HepG2 (cell line): ENCODE measurements around the gene CPLANE2. TPM values are rescaled to one million over a fixed set of nuclear protein-coding genes. Genes with fewer than 3 reads are reported as not detected.

ENCODE experiments used
- ATAC-seq: fragments of 200-7000 bp; cut with Tn5 transposase; 3 replicates; pipeline ENCODE4 v1.9.1; 2020; ENCODE audit warnings: mild to moderate bottlenecking, moderate library complexity
- BruUV-seq: library from RNA; stranded (reverse); fragments of 400-500 nt; replicated peaks from 2 replicates; lab custom pipeline; 2021; lab: Mats Ljungman, UMichigan
- CTCF ChIA-PET: fragments of 300-600 bp; formaldehyde crosslinking; extraction: SDS; loops from one replicate; lab custom pipeline; 2021; ENCODE audit warnings: low total read pairs, inconsistent platforms, low intra/inter-chr PET ratio; lab: Yijun Ruan, JAX
- POLR2A ChIA-PET: fragments of 350-600 bp; sonication (Branson Sonifier 250); formaldehyde crosslinking; loops from one replicate; lab custom pipeline; 2020; ENCODE audit warnings: antibody characterized with exemption, inconsistent platforms; lab: Yijun Ruan, JAX
- DNase-seq: peaks from one replicate; pipeline ENCODE4 v3.0.0-alpha.2; 2015; ENCODE audit warnings: low spot score
- FAIRE-seq: peaks from 3 replicates; lab custom pipeline; 2011; peaks lifted over from hg19 to GRCh38; lab: Jason Lieb, UNC
- H2AFZ ChIP-seq: one replicate; pipeline ENCODE4 v1.6.1; 2011; ENCODE audit warnings: low read length, inconsistent platforms
- H3K27ac ChIP-seq: fragments of 300-600 bp; 3 replicates; pipeline ENCODE4 v1.8.0; 2011; ENCODE audit warnings: mixed run types, mild to moderate bottlenecking, mixed read lengths, low read length, inconsistent platforms; ENCODE audit not compliant: insufficient read depth; ENCODE audit errors: extremely low read length
- H3K27me3 ChIP-seq, 2 experiments: fragments of 200-600 bp in 1 of 2; 2 replicates in 1 of 2; 3 replicates in 1 of 2; pipeline versions ENCODE4 v1.6.0 to v1.8.0; 2011; ENCODE audit warnings: low read length in 2 of 2, mild to moderate bottlenecking in 2 of 2, moderate library complexity in 2 of 2, inconsistent platforms in 1 of 2; ENCODE audit not compliant: insufficient read depth in 2 of 2, control insufficient read depth in 1 of 2
- H3K36me3 ChIP-seq, 2 experiments: fragments of 200-600 bp in 1 of 2; replicated peaks in 1 of 2; 2 replicates in 1 of 2; 3 replicates in 1 of 2; pipeline versions ENCODE4 v1.5.1 to v1.8.0; 2011; ENCODE audit warnings: low read length in 2 of 2, inconsistent platforms in 1 of 2; ENCODE audit not compliant: insufficient read depth in 2 of 2, control insufficient read depth in 1 of 2
- H3K4me1 ChIP-seq: 2 replicates; pipeline ENCODE4 v1.5.1; 2012; ENCODE audit warnings: low read length, inconsistent platforms; ENCODE audit not compliant: insufficient read depth
- H3K4me2 ChIP-seq: 2 replicates; pipeline ENCODE4 v1.6.0; 2011; ENCODE audit warnings: low read depth, low read length, inconsistent platforms
- H3K4me3 ChIP-seq, 3 experiments: fragments of 200-600 bp in 1 of 3; sonication (generic), shearing (Covaris generic) in 1 of 3; replicated peaks in 1 of 3; 2 replicates each; pipeline ENCODE4 v1.5.1; 2011 to 2016; ENCODE audit warnings: low read length in 3 of 3, inconsistent platforms in 2 of 3, low read depth in 2 of 3, mild to moderate bottlenecking in 2 of 3, control low read depth in 1 of 3, mixed read lengths in 1 of 3; ENCODE audit not compliant: insufficient read depth in 1 of 3
- H3K79me2 ChIP-seq: one replicate; pipeline ENCODE4 v1.6.1; 2011; ENCODE audit warnings: low read length, inconsistent platforms; ENCODE audit not compliant: insufficient read depth
- H3K9ac ChIP-seq: 2 replicates; pipeline ENCODE4 v1.6.0; 2011; ENCODE audit warnings: mild to moderate bottlenecking, low read depth, low read length, inconsistent platforms; ENCODE audit not compliant: insufficient read depth
- H3K9me3 ChIP-seq: 2 replicates; pipeline ENCODE4 v1.5.1; 2012; ENCODE audit warnings: mild to moderate bottlenecking, low read length
- H4K20me1 ChIP-seq: 2 replicates; pipeline ENCODE4 v1.6.0; 2011; ENCODE audit warnings: inconsistent platforms, mild to moderate bottlenecking, low read length, moderate library complexity; ENCODE audit not compliant: insufficient read depth
- HDAC2 ChIP-seq: sonication (generic); formaldehyde crosslinking; IDR thresholded peaks from 2 replicates; pipeline ENCODE4 v1.4.0; 2020; ENCODE audit warnings: missing genetic modification reagents
- HMGXB4 ChIP-seq, 2 experiments: sonication (generic) in 1 of 2; formaldehyde crosslinking in 1 of 2; IDR thresholded peaks; 2 replicates each; pipeline versions ENCODE4 v1.4.0 to v1.6.1; 2018 to 2020; ENCODE audit warnings: missing genetic modification reagents in 2 of 2, borderline replicate concordance in 1 of 2, low read depth in 1 of 2, mild to moderate bottlenecking in 1 of 2, missing biosample characterization in 1 of 2
- KLF16 ChIP-seq, 2 experiments: sonication (generic) in 1 of 2; formaldehyde crosslinking in 1 of 2; IDR thresholded peaks; 2 replicates each; pipeline versions ENCODE4 v1.6.1 to v1.8.0; 2016 to 2023; ENCODE audit warnings: missing genetic modification reagents in 2 of 2, missing compliant biosample characterization in 1 of 2
- KMT2A ChIP-seq: sonication (generic); formaldehyde crosslinking; IDR thresholded peaks from 2 replicates; pipeline ENCODE4 v1.4.0; 2020; ENCODE audit warnings: missing genetic modification reagents
- NR2F6 ChIP-seq, 2 experiments: IDR thresholded peaks; 2 replicates each; pipeline ENCODE4 v1.6.1; 2016; ENCODE audit warnings: antibody characterized with exemption in 1 of 2, mild to moderate bottlenecking in 1 of 2
- POLR2A ChIP-seq, 2 experiments: IDR thresholded peaks; 2 replicates each; pipeline ENCODE4 v1.6.1; 2011; ENCODE audit warnings: low read depth in 2 of 2, low read length in 2 of 2, mild to moderate bottlenecking in 1 of 2, moderate library complexity in 1 of 2; ENCODE audit not compliant: insufficient read depth in 1 of 2
- RARG ChIP-seq: sonication (generic); formaldehyde crosslinking; IDR thresholded peaks from 2 replicates; pipeline ENCODE4 v1.4.0; 2020; ENCODE audit warnings: low read depth, mild to moderate bottlenecking, missing genetic modification reagents
- SMC3 ChIP-seq: IDR thresholded peaks from 2 replicates; pipeline ENCODE4 v1.6.1; 2011; ENCODE audit warnings: low read length, improper control_type of control experiment
- ZNF234 ChIP-seq: sonication (generic); formaldehyde crosslinking; conservative IDR thresholded peaks from 2 replicates; pipeline ENCODE4 v1.5.1; 2020; ENCODE audit warnings: mild to moderate bottlenecking, missing genetic modification reagents
- ZNF564 ChIP-seq: sonication (generic); formaldehyde crosslinking; IDR thresholded peaks from 2 replicates; pipeline ENCODE4 v1.8.1; 2023; ENCODE audit warnings: mild to moderate bottlenecking, missing genetic modification reagents
- ZNF687 ChIP-seq: sonication (generic); formaldehyde crosslinking; IDR thresholded peaks from 2 replicates; pipeline ENCODE4 v1.5.1; 2020; ENCODE audit warnings: mild to moderate bottlenecking, missing genetic modification reagents, moderate library complexity
- ZNF83 ChIP-seq: sonication (generic); formaldehyde crosslinking; IDR thresholded peaks from 2 replicates; pipeline ENCODE4 v1.4.0; 2020; ENCODE audit warnings: missing genetic modification reagents, mild to moderate bottlenecking, borderline replicate concordance
- WGBS: methylation state at CpG from one replicate; pipeline ENCODE4 v1.1.6; 2017; ENCODE audit warnings: low lambda C conversion rate; 5-methylcytosine and 5-hydroxymethylcytosine counted together
- in situ Hi-C: cut with HindIII; loops from 2 replicates; pipeline ENCODE4 v1.10.0; 2017; ENCODE audit warnings: low pct_unique_long_range_greater_than_20kb; ENCODE audit not compliant: extremely low pct_ligation_motif_present
- intact Hi-C: fragments of 100-400 bp; cut with micrococcal nuclease; formaldehyde crosslinking; loops from one replicate; pipeline ENCODE4 v1.10.0; 2022; ENCODE audit not compliant: unreplicated experiment
- polyA plus RNA-seq, 8 experiments: library from polyadenylated mRNA; depleted of rRNA in 3 of 8; stranded (reverse) in 7 of 8; unstranded in 1 of 8; fragments of >200 nt; fragmentation: Illumina TruSeq in 4 of 8; extraction: Trizol in 4 of 8; gene quantifications; 2 replicates each; pipeline versions ENCODE4 v1.2.1 to v1.2.3, GENCODE V29; 2011 to 2016; ENCODE audit warnings: low read depth in 4 of 8, missing spikeins in 1 of 8, mixed read lengths in 1 of 8; ENCODE audit not compliant: insufficient read depth in 1 of 8
- total RNA-seq, 5 experiments: library from RNA; depleted of rRNA; stranded (reverse); fragments of >200 nt; fragmentation: Illumina TruSeq; extraction: Trizol; gene quantifications; 2 replicates each; pipeline ENCODE4 v1.2.3, GENCODE V29; 2016; ENCODE audit warnings: low read depth in 1 of 5
- TF ChIP-seq, protein P1 (sequence below): sonication (generic); formaldehyde crosslinking; IDR thresholded peaks from 2 replicates; pipeline ENCODE4 v1.4.0; 2020; ENCODE audit warnings: missing genetic modification reagents

CPLANE2 gene
- total and polyA plus RNA-seq, 2 of the 13 experiments (the other 11 are each of a cell fraction or from before 2014, with no cell fraction given): 0.29 to 1.6 TPM

- 47% methylated on average over 9 of the region's 12 CpGs for WGBS
- Histone ChIP-seq H3K4me2 (peak overlapping the region; percentile 86; the same call in 1 of the 2 replicates), H3K27me3 (peaks cover 5 to 19% of the 10 kb centered on the region in 2 experiments; a peak in 3 of 5 replicates), H3K9ac (no peak overlapping the region), H3K9me3 (no peaks in the 10 kb centered on the region), H2AFZ (no peak overlapping the region), H4K20me1 (no peaks in the 10 kb centered on the region), H3K4me1 (peaks cover 29% of the 10 kb centered on the region), H3K4me3 (peak overlapping the region in 1 of 3 experiments; percentile 29; a peak in 1 of 6 replicates), H3K27ac (no peak overlapping the region), H3K79me2 (no peaks in the 10 kb centered on the region), H3K36me3 (no peaks in the 10 kb centered on the region)
- ATAC-seq (peak; percentile 68), DNase-seq (peak; percentile 54), FAIRE-seq (peak; percentile 71)
- ChIA-PET CTCF (interaction anchor here (1.9 kb wide), 1 partner anchor 40 kb away, joined by 14 read pairs; no protein-coding TSS in a partner anchor), POLR2A (no interaction called here)
- intact Hi-C loops (loop anchor here (1.0 to 2.0 kb wide), 2 partner anchors 32 to 40 kb away; partner anchors contain the start of gene CPLANE2), in situ Hi-C loops (loop anchor here (5.0 kb wide), 1 partner anchor 38 kb away; no protein-coding TSS in a partner anchor)
- no TSS peak for BruUV-seq
- TF ChIP-seq ZNF83: no peak
- peak; percentile 43 for TF ChIP-seq ZNF687
- no peak for TF ChIP-seq ZNF564
- TF ChIP-seq KLF16 (CRISPR knock-in tag; IDR thresholded peaks at IDR 0.05): no peak
- TF ChIP-seq, protein P1, sequence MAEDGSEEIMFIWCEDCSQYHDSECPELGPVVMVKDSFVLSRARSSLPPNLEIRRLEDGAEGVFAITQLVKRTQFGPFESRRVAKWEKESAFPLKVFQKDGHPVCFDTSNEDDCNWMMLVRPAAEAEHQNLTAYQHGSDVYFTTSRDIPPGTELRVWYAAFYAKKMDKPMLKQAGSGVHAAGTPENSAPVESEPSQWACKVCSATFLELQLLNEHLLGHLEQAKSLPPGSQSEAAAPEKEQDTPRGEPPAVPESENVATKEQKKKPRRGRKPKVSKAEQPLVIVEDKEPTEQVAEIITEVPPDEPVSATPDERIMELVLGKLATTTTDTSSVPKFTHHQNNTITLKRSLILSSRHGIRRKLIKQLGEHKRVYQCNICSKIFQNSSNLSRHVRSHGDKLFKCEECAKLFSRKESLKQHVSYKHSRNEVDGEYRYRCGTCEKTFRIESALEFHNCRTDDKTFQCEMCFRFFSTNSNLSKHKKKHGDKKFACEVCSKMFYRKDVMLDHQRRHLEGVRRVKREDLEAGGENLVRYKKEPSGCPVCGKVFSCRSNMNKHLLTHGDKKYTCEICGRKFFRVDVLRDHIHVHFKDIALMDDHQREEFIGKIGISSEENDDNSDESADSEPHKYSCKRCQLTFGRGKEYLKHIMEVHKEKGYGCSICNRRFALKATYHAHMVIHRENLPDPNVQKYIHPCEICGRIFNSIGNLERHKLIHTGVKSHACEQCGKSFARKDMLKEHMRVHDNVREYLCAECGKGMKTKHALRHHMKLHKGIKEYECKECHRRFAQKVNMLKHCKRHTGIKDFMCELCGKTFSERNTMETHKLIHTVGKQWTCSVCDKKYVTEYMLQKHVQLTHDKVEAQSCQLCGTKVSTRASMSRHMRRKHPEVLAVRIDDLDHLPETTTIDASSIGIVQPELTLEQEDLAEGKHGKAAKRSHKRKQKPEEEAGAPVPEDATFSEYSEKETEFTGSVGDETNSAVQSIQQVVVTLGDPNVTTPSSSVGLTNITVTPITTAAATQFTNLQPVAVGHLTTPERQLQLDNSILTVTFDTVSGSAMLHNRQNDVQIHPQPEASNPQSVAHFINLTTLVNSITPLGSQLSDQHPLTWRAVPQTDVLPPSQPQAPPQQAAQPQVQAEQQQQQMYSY (CRISPR knock-in tag): no peak
- TF ChIP-seq NR2F6 (IDR thresholded peaks at IDR 0.05): no peak
- 0 out of 2 replicates have a peak, but pooled peaks have one; percentile 28 for TF ChIP-seq NR2F6 (CRISPR knock-in tag; IDR thresholded peaks at IDR 0.05)
- peak; percentile 7; the same call in 1 of the 2 replicates for TF ChIP-seq SMC3
- 0 out of 2 replicates have a peak, but pooled peaks have one; percentile 33 for TF ChIP-seq ZNF234
- no peak for TF ChIP-seq POLR2A (IDR thresholded peaks at IDR 0.05; ENCODE audit: insufficient read depth in 1 of 2, low read depth in 2 of 2, low read length in 2 of 2)
- TF ChIP-seq KMT2A (CRISPR knock-in tag): no peak
- TF ChIP-seq HMGXB4 (CRISPR knock-in tag; IDR thresholded peaks at IDR 0.05; ENCODE audit: borderline replicate concordance in 1 of 2, low read depth in 1 of 2): 0 out of 4 replicates have a peak, but pooled peaks of 1 of the 2 experiments have one; percentile 19
- TF ChIP-seq HDAC2 (CRISPR knock-in tag): no peak
- no peak for TF ChIP-seq RARG
Measured at GRCh38 chr1:16204634-16205333, 32.2 kb downstream of the CPLANE2 start.
